ENCODE measurements around the gene ZNF385B.

The ZNF385B gene

DNA sequence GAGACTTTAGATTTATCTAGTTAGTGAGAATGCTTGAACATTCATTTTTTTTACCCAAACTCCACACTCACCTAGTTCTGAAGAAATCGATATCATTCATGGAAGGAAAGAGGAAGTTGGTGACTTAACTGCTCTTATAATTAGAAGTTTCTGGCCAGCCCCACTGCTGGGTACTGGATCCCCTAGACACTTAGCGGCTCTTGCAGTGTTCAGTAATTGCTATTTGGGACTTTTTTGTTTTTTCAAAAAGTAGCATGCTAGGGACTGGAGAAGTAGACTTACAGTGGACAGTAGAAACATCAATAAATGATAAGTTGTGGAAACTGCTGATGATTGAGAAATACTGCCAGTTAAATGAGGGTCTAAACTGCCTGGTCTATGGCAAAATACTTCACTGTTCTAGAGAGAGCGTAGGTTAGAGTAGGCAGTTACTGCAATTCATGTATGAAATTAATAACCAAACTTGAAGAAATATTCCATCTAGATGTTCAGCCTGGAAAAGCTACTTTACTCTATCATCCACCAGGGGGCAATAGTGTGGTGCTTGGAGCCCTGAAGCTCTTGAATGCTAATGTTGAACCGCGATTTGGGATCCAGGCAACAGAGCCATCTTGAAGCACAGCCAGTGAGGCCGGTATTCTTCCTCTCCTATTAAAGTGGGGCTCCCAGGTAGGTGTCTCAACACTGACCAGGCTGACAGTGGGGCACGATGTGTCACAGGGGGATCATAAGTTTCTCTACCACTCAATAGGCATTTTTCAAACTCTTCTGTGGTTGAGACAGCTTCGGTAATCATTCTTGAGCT is 450.7 kb downstream of the ZNF385B start:
- H3K9ac ChIP-seq (ENCODE audit: low read depth, low read length) = no peak overlapping the region
- TF ChIP-seq EZH2 (IDR thresholded peaks at IDR 0.05; ENCODE audit: borderline replicate concordance, low read depth, low read length, severe bottlenecking) (no peak), CTCF (IDR thresholded peaks at IDR 0.05; ENCODE audit: borderline replicate concordance, extremely low read depth, low read length, poor library complexity, severe bottlenecking) (peak; percentile 81)
- ATAC-seq (ENCODE audit: insufficient read depth, low read depth) (peak; percentile 75), DNase-seq (peak; percentile 40)
- H3K27ac ChIP-seq (ENCODE audit: low read length) = no peak overlapping the region
- H3K4me3 ChIP-seq (ENCODE audit: low read depth in 1 of 2, low read length in 2 of 2) = no peak overlapping the region
- no peaks in the 10 kb centered on the region for H4K20me1 ChIP-seq (ENCODE audit: insufficient read depth, low read length)
- H3K27me3 ChIP-seq (ENCODE audit: insufficient read depth, low read length, poor library complexity) = no peaks in the 10 kb centered on the region
- H3K79me2 ChIP-seq (ENCODE audit: insufficient read depth, low read length) = no peaks in the 10 kb centered on the region
- H2AFZ ChIP-seq (ENCODE audit: low read depth, low read length) = no peak overlapping the region
- H3K36me3 ChIP-seq (ENCODE audit: insufficient read depth, low read length) = no peaks in the 10 kb centered on the region
- H3K9me3 ChIP-seq (ENCODE audit: insufficient read depth, low read length, severe bottlenecking) = no peaks in the 10 kb centered on the region
- H3K4me1 ChIP-seq (ENCODE audit: insufficient read depth, low read length) = no peaks in the 10 kb centered on the region
- no peak overlapping the region for H3K4me2 ChIP-seq (ENCODE audit: insufficient read depth, low read length)

- H4K20me1 ChIP-seq (ENCODE audit: insufficient read depth, low read length) = no peaks in the 10 kb centered on the region
- H3K27ac ChIP-seq (ENCODE audit: low read length) = no peak overlapping the region
- DNase-seq (no peak), ATAC-seq (ENCODE audit: insufficient read depth, low read depth) (no peak)
- no peak overlapping the region for H3K9ac ChIP-seq (ENCODE audit: low read depth, low read length)
- peaks cover 2% of the 10 kb centered on the region for H3K27me3 ChIP-seq (ENCODE audit: insufficient read depth, low read length, poor library complexity)
- no peaks in the 10 kb centered on the region for H3K36me3 ChIP-seq (ENCODE audit: insufficient read depth, low read length)
- H3K4me3 ChIP-seq (ENCODE audit: low read depth in 1 of 2, low read length in 2 of 2) = no peak overlapping the region
- TF ChIP-seq EZH2 (IDR thresholded peaks at IDR 0.05; ENCODE audit: borderline replicate concordance, low read depth, low read length, severe bottlenecking) (no peak), CTCF (IDR thresholded peaks at IDR 0.05; ENCODE audit: borderline replicate concordance, extremely low read depth, low read length, poor library complexity, severe bottlenecking) (no peak)
- H3K9me3 ChIP-seq (ENCODE audit: insufficient read depth, low read length, severe bottlenecking) = no peaks in the 10 kb centered on the region
- H3K4me2 ChIP-seq (ENCODE audit: insufficient read depth, low read length) = no peak overlapping the region
- no peaks in the 10 kb centered on the region for H3K4me1 ChIP-seq (ENCODE audit: insufficient read depth, low read length)
- no peaks in the 10 kb centered on the region for H3K79me2 ChIP-seq (ENCODE audit: insufficient read depth, low read length)
- H2AFZ ChIP-seq (ENCODE audit: low read depth, low read length) = no peak overlapping the region
These were observed 457.8 kb downstream of the ZNF385B start for GRCh38 chr2:179403624-179404023.

DNA sequence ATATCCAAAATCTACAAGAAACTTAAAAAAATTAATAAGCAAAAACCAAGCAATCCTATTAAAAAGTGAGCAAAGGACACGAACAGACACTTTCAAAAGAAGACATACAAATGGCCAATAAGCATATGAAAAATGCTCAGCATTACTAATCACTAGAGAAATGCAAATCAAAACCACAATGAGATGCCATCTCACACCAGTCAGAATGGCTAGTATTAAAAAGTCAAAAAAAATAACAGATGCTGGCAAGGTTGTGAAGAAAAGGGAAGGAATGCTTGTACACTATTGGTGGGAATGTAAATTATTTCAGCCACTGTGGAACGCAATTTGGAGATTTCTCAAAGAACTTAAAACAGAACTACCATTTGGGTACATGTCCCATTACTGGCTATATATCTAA is 467.9 kb downstream of the ZNF385B start:
- Histone ChIP-seq H3K4me2 (ENCODE audit: insufficient read depth, low read length) (no peak overlapping the region), H2AFZ (ENCODE audit: low read depth, low read length) (no peak overlapping the region), H3K36me3 (ENCODE audit: insufficient read depth, low read length) (no peaks in the 10 kb centered on the region), H3K4me3 (ENCODE audit: low read depth in 1 of 2, low read length in 2 of 2) (no peak overlapping the region), H3K9me3 (ENCODE audit: insufficient read depth, low read length, severe bottlenecking) (peaks cover 2% of the 10 kb centered on the region), H3K27ac (ENCODE audit: low read length) (no peak overlapping the region), H3K9ac (ENCODE audit: low read depth, low read length) (no peak overlapping the region), H3K4me1 (ENCODE audit: insufficient read depth, low read length) (no peaks in the 10 kb centered on the region), H4K20me1 (ENCODE audit: insufficient read depth, low read length) (no peaks in the 10 kb centered on the region), H3K27me3 (ENCODE audit: insufficient read depth, low read length, poor library complexity) (no peaks in the 10 kb centered on the region), H3K79me2 (ENCODE audit: insufficient read depth, low read length) (no peaks in the 10 kb centered on the region)
- ATAC-seq (ENCODE audit: insufficient read depth, low read depth) = no peak
- DNase-seq = no peak
- TF ChIP-seq EZH2 (IDR thresholded peaks at IDR 0.05; ENCODE audit: borderline replicate concordance, low read depth, low read length, severe bottlenecking) (no peak), CTCF (IDR thresholded peaks at IDR 0.05; ENCODE audit: borderline replicate concordance, extremely low read depth, low read length, poor library complexity, severe bottlenecking) (no peak)

Measured in DND-41 (cell line).